Neural cell (in vitro differentiated cells): Measurements from ENCODE around the gene RHOBTB3. TPM values are rescaled to one million over a fixed set of nuclear protein-coding genes. Genes with fewer than 3 reads are reported as not detected.

Experiments
- H2AFZ ChIP-seq: fragments of 200-600, 300-800 bp; sonication (generic), shearing (Covaris generic); 2 replicates; pipeline ENCODE4 v1.6.0; 2014; ENCODE audit warnings: low read depth, mild to moderate bottlenecking, antibody characterized with exemption, low read length, moderate library complexity
- H3F3A ChIP-seq: fragments of 200-600 bp; shearing (Covaris generic); 2 replicates; pipeline ENCODE4 v1.6.1; 2016; ENCODE audit warnings: mild to moderate bottlenecking, moderate library complexity, mixed read lengths, antibody characterized with exemption, low read length; ENCODE audit not compliant: insufficient read depth, poor library complexity, severe bottlenecking
- H3K27ac ChIP-seq: fragments of 200-600, 300-800 bp; sonication (generic), shearing (Covaris generic); 2 replicates; pipeline ENCODE4 v1.5.1; 2014; ENCODE audit warnings: mild to moderate bottlenecking, low read length, moderate library complexity
- H3K27me3 ChIP-seq: fragments of 300-800, 200-600 bp; sonication (generic), shearing (Covaris generic); 2 replicates; pipeline ENCODE4 v1.6.0; 2014; ENCODE audit warnings: mild to moderate bottlenecking, low read depth, low read length, moderate library complexity; ENCODE audit not compliant: insufficient read depth
- H3K36me3 ChIP-seq: fragments of 300-800, 200-600 bp; sonication (generic), shearing (Covaris generic); 2 replicates; pipeline ENCODE4 v1.5.1; 2014; ENCODE audit warnings: mild to moderate bottlenecking, antibody characterized with exemption, low read length, moderate library complexity; ENCODE audit not compliant: insufficient read depth
- H3K4me2 ChIP-seq: fragments of 300-800, 200-600 bp; sonication (generic), shearing (Covaris generic); 2 replicates; pipeline ENCODE4 v1.6.0; 2014; ENCODE audit warnings: mild to moderate bottlenecking, low read length
- H3K4me3 ChIP-seq: fragments of 300-800, 200-600 bp; sonication (generic), shearing (Covaris generic); 2 replicates; pipeline ENCODE4 v1.5.1; 2014; ENCODE audit warnings: mild to moderate bottlenecking, low read length, moderate library complexity
- H3K79me2 ChIP-seq: fragments of 200-600 bp; shearing (Covaris generic); replicated peaks from 2 replicates; pipeline ENCODE4 v1.6.0; 2014; ENCODE audit warnings: mild to moderate bottlenecking, low read length, moderate library complexity; ENCODE audit not compliant: insufficient read depth
- H3K9ac ChIP-seq: fragments of 300-800, 200-600 bp; sonication (generic), shearing (Covaris generic); 2 replicates; pipeline ENCODE4 v1.6.1; 2016; ENCODE audit warnings: mild to moderate bottlenecking, low read length, mixed read lengths
- H3K9me2 ChIP-seq: fragments of 200-600 bp; shearing (Covaris generic); 2 replicates; pipeline ENCODE4 v1.6.1; 2016; ENCODE audit warnings: mild to moderate bottlenecking, low read length, mixed read lengths; ENCODE audit not compliant: insufficient read depth
- H3K9me3 ChIP-seq: fragments of 200-600, 300-800 bp; sonication (generic), shearing (Covaris generic); 2 replicates; pipeline ENCODE4 v1.6.1; 2016; ENCODE audit warnings: mild to moderate bottlenecking, mixed run types, low read length, moderate library complexity, mixed read lengths
- H4K20me1 ChIP-seq: fragments of 200-600 bp; shearing (Covaris generic); 2 replicates; pipeline ENCODE4 v1.6.1; 2016; ENCODE audit warnings: mild to moderate bottlenecking, mixed run types; ENCODE audit not compliant: insufficient read depth
- CTCF ChIP-seq: fragments of 450-650 bp; IDR thresholded peaks from 2 replicates; pipeline ENCODE4 v1.5.1; 2014; ENCODE audit warnings: antibody characterized with exemption, mild to moderate bottlenecking, moderate library complexity; ENCODE audit not compliant: poor library complexity, severe bottlenecking
- EP300 ChIP-seq: fragments of 450-650 bp; conservative IDR thresholded peaks from 2 replicates; pipeline ENCODE4 v1.6.1; 2014; ENCODE audit warnings: antibody characterized with exemption, mild to moderate bottlenecking, moderate library complexity; ENCODE audit not compliant: poor library complexity, severe bottlenecking
- EZH2 ChIP-seq: fragments of 200-600, 300-800 bp; shearing (Covaris generic), sonication (generic); IDR thresholded peaks from 2 replicates; pipeline ENCODE4 v1.6.1; 2014; ENCODE audit warnings: antibody characterized with exemption, low read length, borderline replicate concordance, mild to moderate bottlenecking; ENCODE audit not compliant: insufficient read depth, poor library complexity, severe bottlenecking
- MXI1 ChIP-seq: fragments of 450-650 bp; conservative IDR thresholded peaks from 2 replicates; pipeline ENCODE4 v1.6.1; 2014; ENCODE audit warnings: antibody characterized with exemption, mild to moderate bottlenecking; ENCODE audit not compliant: poor library complexity, severe bottlenecking
- POLR2AphosphoS5 ChIP-seq: IDR thresholded peaks from 2 replicates; pipeline ENCODE4 v1.6.1; 2012
- RAD21 ChIP-seq: fragments of 450-650 bp; conservative IDR thresholded peaks from 2 replicates; pipeline ENCODE4 v1.6.1; 2014; ENCODE audit warnings: antibody characterized with exemption, mild to moderate bottlenecking, moderate library complexity
- REST ChIP-seq: IDR thresholded peaks from 2 replicates; pipeline ENCODE4 v1.6.1; 2012; ENCODE audit warnings: borderline replicate concordance
- SMC3 ChIP-seq: fragments of 450-650 bp; conservative IDR thresholded peaks from 2 replicates; pipeline ENCODE4 v1.6.1; 2014; ENCODE audit warnings: antibody characterized with exemption, mild to moderate bottlenecking, moderate library complexity; ENCODE audit not compliant: poor library complexity
- TAF1 ChIP-seq: IDR thresholded peaks from 2 replicates; pipeline ENCODE4 v1.6.1; 2012; ENCODE audit warnings: low read depth
- polyA plus RNA-seq: library from polyadenylated mRNA; depleted of rRNA; stranded (reverse); fragments of >200 nt; gene quantifications from 2 replicates; pipeline ENCODE4 v1.2.3, GENCODE V29; 2014

Gene RHOBTB3
- polyA plus RNA-seq, 1 donor from 2014 or later: 99.4 TPM

GRCh38 chr5:95763941-95764340 is 32.8 kb downstream of the RHOBTB3 start:
- TF ChIP-seq SMC3 (no peak), POLR2AphosphoS5 (no peak), EZH2 (no peak), REST (no peak), CTCF (no peak), RAD21 (no peak), EP300 (no peak), TAF1 (no peak), MXI1 (no peak)
- Histone ChIP-seq H3K4me2 (no peak overlapping the region), H3K36me3 (peaks cover 6% of the 10 kb centered on the region)

GRCh38 chr5:95768731-95769130 is 37.6 kb downstream of the RHOBTB3 start:
- Histone ChIP-seq H2AFZ (no peak overlapping the region), H3K36me3 (peaks cover 12% of the 10 kb centered on the region), H3K9me2 (no peaks in the 10 kb centered on the region), H3K27me3 (no peaks in the 10 kb centered on the region), H3K27ac (no peak overlapping the region), H3K4me3 (no peak overlapping the region), H3K79me2 (no peaks in the 10 kb centered on the region), H3K9me3 (no peaks in the 10 kb centered on the region), H3F3A (no peaks in the 10 kb centered on the region), H3K9ac (no peak overlapping the region), H3K4me2 (no peak overlapping the region), H4K20me1 (no peaks in the 10 kb centered on the region)
- no peak for TF ChIP-seq POLR2AphosphoS5

More at GRCh38 chr5:95763941-95764340, 32.8 kb downstream of the RHOBTB3 start:
- no peaks in the 10 kb centered on the region for H3K27me3 ChIP-seq
- H4K20me1 ChIP-seq: no peaks in the 10 kb centered on the region
- H2AFZ ChIP-seq: no peak overlapping the region
- no peak overlapping the region for H3K9ac ChIP-seq
- no peaks in the 10 kb centered on the region for H3K9me3 ChIP-seq
- H3K9me2 ChIP-seq: no peaks in the 10 kb centered on the region
- H3K27ac ChIP-seq: no peak overlapping the region
- H3K79me2 ChIP-seq: no peaks in the 10 kb centered on the region
- H3F3A ChIP-seq: no peaks in the 10 kb centered on the region
- no peak overlapping the region for H3K4me3 ChIP-seq
